ENCODE data around the gene TMEM204. TPM values are rescaled to one million over a fixed set of nuclear protein-coding genes. Genes with fewer than 3 reads are reported as not detected.

The TMEM204 gene
- polyA plus RNA-seq, 2 of the 4 experiments (the other 2 are of a cell fraction) = not detected

- Histone ChIP-seq H3K4me2 (no peak overlapping the region), H3K9me3 (no peaks in the 10 kb centered on the region), H3K4me3 (no peak overlapping the region), H3K27ac (no peak overlapping the region), H3K4me1 (peaks cover 3% of the 10 kb centered on the region; the same call in 1 of the 3 replicates)
- 90% methylated on average over 15 of the region's 18 CpGs for WGBS (ENCODE audit: missing lambda C conversion rate)
- CTCF ChIA-PET = interaction anchor here (0.8 kb wide), 1 partner anchor 409 kb away, joined by 3 read pairs; no protein-coding TSS in a partner anchor
- FAIRE-seq (no peak), DNase-seq (ENCODE audit: low read depth in 1 of 2, low spot score in 1 of 2) (no peak), ATAC-seq (no peak)
- no peak for TF ChIP-seq NPAS2 (CRISPR knock-in tag; IDR thresholded peaks at IDR 0.05; ENCODE audit: borderline replicate concordance)
- no peak for TF ChIP-seq KDM1A (IDR thresholded peaks at IDR 0.05; ENCODE audit: low read depth)
- TF ChIP-seq CEBPB (IDR thresholded peaks at IDR 0.05) = no peak
- no peak for TF ChIP-seq HOXA7 (CRISPR knock-in tag; IDR thresholded peaks at IDR 0.05)
- no peak for TF ChIP-seq CBX8 (IDR thresholded peaks at IDR 0.05)
- TF ChIP-seq POLR2AphosphoS2 (conservative IDR thresholded peaks at IDR 0.05; ENCODE audit: low read length) = no peak
- no peak for TF ChIP-seq ZC3H11A (IDR thresholded peaks at IDR 0.05)
- no peak for TF ChIP-seq TFCP2L1 (CRISPR knock-in tag; IDR thresholded peaks at IDR 0.05)
- TF ChIP-seq ZNF302 (CRISPR knock-in tag; IDR thresholded peaks at IDR 0.05) = no peak
- no peak for TF ChIP-seq EHMT2 (IDR thresholded peaks at IDR 0.05; ENCODE audit: low read depth)
- no peak for TF ChIP-seq TP53 (CRISPR knock-in tag; IDR thresholded peaks at IDR 0.05)
- no peak for TF ChIP-seq CBX2 (IDR thresholded peaks at IDR 0.05; ENCODE audit: borderline replicate concordance, low read depth)
- no peak for TF ChIP-seq SMC3 (IDR thresholded peaks at IDR 0.05)
- no peak for TF ChIP-seq RNF2 (IDR thresholded peaks at IDR 0.05; ENCODE audit: borderline replicate concordance, low read depth)
- TF ChIP-seq ZFP36 (IDR thresholded peaks at IDR 0.05; ENCODE audit: borderline replicate concordance, partially characterized antibody) = no peak
- no peak for TF ChIP-seq HDAC2 (IDR thresholded peaks at IDR 0.05)
- no peak for TF ChIP-seq EHF (CRISPR knock-in tag; IDR thresholded peaks at IDR 0.05)
- TF ChIP-seq NR3C1 (IDR thresholded peaks at IDR 0.05) = no peak
- TF ChIP-seq PHF8 (IDR thresholded peaks at IDR 0.05; ENCODE audit: borderline replicate concordance, low read depth) = no peak
- TF ChIP-seq RAD21 (conservative IDR thresholded peaks at IDR 0.05 in 1 of 2, IDR thresholded peaks at IDR 0.05 in 1 of 2) = no peak
- POLR2A ChIA-PET = no interaction called here
Observed at GRCh38 chr16:1542533-1542932, 9.1 kb downstream of the TMEM204 start.

- no peak overlapping the region for H3K4me3 ChIP-seq
- H3K4me2 ChIP-seq = no peak overlapping the region
- ATAC-seq (peak; percentile 31 to 72; a peak in 4 of 6 replicates), DNase-seq (ENCODE audit: low read depth in 1 of 2, low spot score in 1 of 2) (peak; percentile 38 to 51), FAIRE-seq (no peak)
- TF ChIP-seq RCOR1 (IDR thresholded peaks at IDR 0.05; ENCODE audit: low read depth, low read length) (no peak), ZC3H11A (IDR thresholded peaks at IDR 0.05) (no peak), CBX2 (IDR thresholded peaks at IDR 0.05; ENCODE audit: borderline replicate concordance, low read depth) (no peak), CEBPB (IDR thresholded peaks at IDR 0.05) (no peak), JUN (IDR thresholded peaks at IDR 0.05) (no peak), SMC3 (IDR thresholded peaks at IDR 0.05) (no peak), POLR2A (IDR thresholded peaks at IDR 0.05; ENCODE audit: low read length) (no peak), CHD4 (IDR thresholded peaks at IDR 0.05; ENCODE audit: borderline replicate concordance) (no peak), HOXB5 (CRISPR knock-in tag; IDR thresholded peaks at IDR 0.05) (no peak), FOSB (CRISPR knock-in tag; IDR thresholded peaks at IDR 0.05) (no peak), HDAC2 (IDR thresholded peaks at IDR 0.05) (no peak), FOSL2 (IDR thresholded peaks at IDR 0.05) (no peak), FOSL2 (CRISPR knock-in tag; IDR thresholded peaks at IDR 0.05) (no peak), HES2 (IDR thresholded peaks at IDR 0.05) (no peak), CBX8 (IDR thresholded peaks at IDR 0.05) (no peak), CHD2 (IDR thresholded peaks at IDR 0.05; ENCODE audit: low read length, partially characterized antibody) (no peak), RAD21 (conservative IDR thresholded peaks at IDR 0.05 in 1 of 2, IDR thresholded peaks at IDR 0.05 in 1 of 2) (no peak), NR3C1 (IDR thresholded peaks at IDR 0.05) (no peak)
- H3K27ac ChIP-seq = no peak overlapping the region
- peaks cover 3% of the 10 kb centered on the region; the same call in 1 of the 3 replicates for H3K4me1 ChIP-seq
- H3K9me3 ChIP-seq = no peaks in the 10 kb centered on the region
- WGBS (ENCODE audit: missing lambda C conversion rate) = 58% methylated on average over 27 of the region's 30 CpGs
- ChIA-PET POLR2A (no interaction called here), CTCF (interaction anchor here (0.8 kb wide), 1 partner anchor 408 kb away, joined by 3 read pairs; no protein-coding TSS in a partner anchor)
Observed at GRCh38 chr16:1543085-1543896, 9.8 kb downstream of the TMEM204 start.
